NOMO-1 (cell line): ENCODE data around the gene POGLUT3.
A peak's percentile ranks its signal among the peaks of the same experiment; 100 is the strongest.

Experiments used
- DNase-seq, 2 experiments: peaks; one replicate each; lab custom pipeline; 2025; ENCODE audit not compliant: unreplicated experiment in 2 of 2; lab: John Stamatoyannopoulos, UW

The POGLUT3 gene

DNA sequence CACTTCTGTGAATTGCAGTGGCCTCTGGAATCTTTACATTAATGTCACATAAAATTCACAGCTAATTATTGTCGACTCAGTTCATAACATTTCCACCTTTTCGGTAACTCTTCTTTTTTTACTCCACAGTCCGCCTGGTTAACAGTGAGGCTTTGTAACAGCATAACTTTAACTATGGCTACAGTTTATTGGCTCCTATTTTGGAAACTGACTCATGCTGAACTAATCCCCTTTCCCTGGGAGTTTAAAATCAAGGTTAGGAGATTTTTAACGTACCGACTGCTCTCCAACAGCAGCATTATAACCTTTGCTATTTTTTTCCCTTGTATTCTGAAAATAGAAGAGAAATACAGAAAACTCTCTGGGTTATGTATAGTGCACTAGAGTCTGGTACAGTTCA lies 3.2 kb upstream of the POGLUT3 start:
- DNase-seq = no peak

DNA sequence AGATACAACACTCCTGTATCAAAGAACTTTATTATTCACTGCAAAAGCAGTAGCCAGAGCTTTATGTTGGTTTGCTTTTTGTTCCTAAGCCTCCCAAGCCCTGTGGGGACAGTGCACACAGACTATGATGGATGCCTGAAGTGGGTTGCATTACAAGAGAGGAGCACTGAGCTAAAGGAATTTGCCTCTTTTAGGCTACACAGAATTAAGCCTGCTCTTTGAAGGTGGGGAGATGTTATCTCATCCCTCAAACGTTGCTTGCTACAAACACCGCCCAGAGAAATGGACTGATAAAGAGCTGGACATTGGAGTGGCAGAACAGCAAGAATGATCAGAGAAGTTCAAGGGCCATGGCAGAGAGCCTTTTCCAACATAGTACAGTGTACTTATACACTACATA lies 2.5 kb upstream of the POGLUT3 start:
- DNase-seq = no peak

DNA sequence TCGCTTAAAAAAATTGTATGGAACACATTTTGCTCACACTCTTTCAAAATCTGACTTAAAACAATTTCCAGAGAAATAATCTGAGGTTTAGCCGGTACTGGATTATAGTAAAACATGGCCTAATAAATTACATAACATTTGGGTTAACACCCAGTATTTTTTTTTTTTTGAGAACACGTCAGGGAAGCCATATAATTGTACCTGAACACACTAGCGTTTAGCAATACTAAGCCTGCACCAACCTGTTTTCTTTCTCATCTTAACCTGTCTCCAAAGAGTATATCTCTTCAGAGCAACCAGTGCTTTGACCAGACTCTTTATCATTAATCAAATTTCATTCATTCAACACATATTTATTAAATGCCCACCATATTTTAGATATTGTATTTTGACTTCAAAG lies 2.0 kb upstream of the POGLUT3 start:
- no peak for DNase-seq

DNA sequence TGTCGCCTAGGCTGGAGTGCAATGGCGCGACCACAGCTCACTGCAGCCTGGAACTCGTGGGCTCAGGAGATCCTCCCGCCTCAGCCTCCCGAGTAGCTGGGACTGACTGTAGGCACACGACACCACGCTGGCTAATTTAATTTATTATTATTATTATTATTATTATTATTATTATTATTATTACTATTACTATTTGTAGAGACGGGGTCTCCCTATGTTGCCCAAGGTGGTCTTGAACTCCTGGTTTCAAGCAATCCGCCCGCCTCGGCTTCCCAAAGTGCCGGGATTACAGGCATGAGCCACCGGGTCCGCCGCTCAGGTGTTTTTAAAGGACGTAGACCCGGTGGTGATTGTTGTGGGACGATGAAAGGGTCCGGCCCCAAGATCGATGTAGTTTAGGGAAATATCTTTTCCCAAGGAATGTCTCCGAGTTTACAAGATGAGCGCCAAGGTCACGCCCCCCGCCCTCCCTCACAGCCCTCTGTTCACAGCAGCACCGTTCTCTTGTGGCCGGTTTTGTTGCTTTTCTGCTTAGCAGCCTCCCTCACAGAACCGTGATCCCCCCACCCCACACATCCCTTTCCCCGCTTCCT lies 728 bp upstream of the POGLUT3 start:
- no peak for DNase-seq

DNA sequence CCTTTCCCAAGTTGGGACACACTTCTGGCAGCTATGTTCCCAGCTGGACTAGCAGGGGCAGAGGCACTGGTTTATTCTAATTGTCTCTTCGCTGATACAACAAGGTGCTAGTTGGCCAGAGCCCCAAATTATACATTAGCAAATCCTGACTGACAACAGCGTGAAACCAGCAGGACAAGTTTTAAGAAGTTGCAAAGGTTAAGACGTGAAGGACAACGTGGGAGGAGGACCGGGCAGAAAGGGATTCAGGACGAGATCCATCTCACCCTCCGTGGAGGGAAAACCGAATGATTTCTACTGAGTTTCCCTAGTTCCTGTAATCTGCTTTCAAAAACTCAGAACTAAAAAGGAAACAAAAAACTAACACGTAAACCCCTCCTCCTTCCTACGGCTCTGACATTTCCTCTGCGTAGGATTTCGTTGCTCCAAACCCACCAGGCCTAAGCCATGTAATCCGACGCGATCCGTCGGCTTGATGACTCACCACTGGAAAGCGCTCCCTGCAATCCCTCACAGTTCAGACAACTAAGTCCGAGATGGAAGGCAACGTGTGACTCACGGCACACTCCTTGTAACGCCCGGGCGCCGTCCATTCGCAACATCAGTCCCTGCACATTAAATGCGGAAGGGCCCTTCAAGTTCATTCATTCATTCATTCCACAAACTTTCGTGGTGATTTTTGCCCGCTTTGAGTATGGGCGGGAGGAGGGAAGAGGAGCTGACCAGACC lies 703 bp downstream of the POGLUT3 start:
- DNase-seq = peak; percentile 75 to 86

DNA sequence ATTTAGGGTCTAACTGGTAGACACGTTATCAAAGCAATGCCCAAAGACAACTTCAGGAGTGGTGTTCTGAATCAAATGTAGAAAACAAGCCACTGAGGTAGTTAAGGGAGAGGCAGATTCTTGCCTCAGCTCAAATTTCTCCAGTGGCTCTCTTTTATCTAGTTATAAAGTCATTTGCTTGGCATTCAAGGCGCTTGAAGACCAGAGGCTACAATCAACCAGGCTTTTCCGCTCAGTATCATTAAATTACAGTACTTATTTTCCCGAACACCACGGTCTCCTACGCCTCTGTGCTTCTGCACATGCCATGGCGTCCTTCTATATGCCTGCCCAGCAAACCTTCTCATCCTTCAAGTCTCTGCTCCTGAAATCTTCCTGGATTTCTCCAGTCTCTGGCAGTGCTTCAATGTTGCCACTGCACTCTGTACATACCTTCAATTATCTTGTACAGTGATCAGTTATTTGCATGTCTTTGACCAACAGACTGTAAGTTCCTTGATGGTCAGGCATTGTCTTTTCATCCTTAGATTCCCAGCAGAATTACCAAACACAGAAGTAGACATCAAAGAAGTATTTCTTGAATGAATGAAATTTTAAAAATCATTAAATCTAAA lies 1.4 kb downstream of the POGLUT3 start:
- DNase-seq = no peak

DNA sequence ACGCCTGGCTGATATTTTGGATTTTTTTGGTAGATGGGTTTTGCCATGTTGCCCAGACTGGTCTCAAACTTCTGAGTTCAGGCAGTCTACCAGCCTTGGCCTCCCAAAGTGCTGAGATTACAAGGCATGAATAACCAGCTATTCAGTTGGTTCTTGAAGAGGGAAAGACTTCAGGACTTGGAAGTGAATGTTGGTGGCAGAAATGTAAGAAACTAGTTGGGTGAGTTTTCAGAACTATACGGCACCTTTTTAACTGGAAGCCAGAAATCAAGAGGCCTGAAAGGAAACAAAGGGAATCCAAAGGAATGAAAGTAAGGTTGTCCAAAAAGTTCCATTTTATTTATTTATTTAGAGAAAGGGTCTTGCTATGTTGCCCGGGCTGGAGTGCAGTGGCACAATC lies 2.9 kb downstream of the POGLUT3 start:
- DNase-seq = no peak

DNA sequence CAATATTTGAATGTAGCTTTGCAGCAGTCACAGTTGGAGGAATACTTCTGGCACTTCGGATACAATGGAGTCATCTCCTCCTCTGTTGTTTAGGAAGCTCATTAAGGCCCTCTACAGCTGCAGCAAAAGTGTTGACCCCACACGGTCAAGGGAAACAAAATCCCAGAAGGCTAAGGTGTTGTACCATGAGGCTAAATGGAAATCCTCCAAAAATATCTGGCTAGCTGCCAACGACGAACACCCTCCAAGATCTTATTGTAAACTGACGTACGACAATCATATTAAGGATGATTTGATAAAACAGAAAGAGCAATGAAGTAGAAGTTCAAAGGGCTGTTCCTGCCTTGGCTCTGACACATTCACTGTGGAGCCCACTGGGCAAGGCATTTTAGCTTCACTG lies 4.0 kb downstream of the POGLUT3 start:
- no peak for DNase-seq

DNA sequence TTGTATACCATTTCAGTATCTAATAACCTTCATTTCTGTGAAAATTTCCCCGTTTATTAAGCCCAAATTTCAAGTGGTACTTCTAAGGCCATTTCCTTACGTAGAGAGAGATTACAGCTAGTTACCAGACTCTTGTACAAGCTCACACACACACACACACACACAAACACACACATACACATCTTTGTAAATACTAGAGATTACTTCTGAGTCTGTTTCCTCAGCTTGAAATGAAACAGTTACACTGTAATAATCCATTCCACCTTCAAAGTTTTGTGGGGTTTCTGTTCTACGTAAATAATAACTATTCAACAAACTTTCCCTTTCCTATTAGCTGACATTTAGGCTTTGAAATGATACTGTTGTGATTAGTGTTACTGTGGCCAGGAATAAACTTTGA lies 6.2 kb downstream of the POGLUT3 start:
- DNase-seq = no peak

DNA sequence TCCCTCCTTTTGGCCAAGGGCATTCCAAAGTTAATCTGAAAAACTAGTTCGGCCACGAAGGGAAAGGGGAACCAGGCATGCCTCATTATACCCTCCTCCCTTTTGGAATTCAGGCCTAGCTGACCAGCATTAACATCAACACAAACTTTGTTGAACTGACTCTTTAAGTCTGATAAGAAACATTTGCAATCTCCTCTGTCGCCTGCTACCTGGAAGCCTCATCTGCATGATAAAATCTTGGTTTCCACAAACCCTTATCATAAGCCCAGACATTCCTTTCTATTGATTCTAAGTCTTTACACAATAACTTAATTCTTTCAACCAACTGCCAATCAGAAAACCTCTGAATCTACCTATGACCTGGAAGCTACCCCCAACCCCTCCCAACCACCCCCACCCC lies 11.4 kb downstream of the POGLUT3 start:
- no peak for DNase-seq

DNA sequence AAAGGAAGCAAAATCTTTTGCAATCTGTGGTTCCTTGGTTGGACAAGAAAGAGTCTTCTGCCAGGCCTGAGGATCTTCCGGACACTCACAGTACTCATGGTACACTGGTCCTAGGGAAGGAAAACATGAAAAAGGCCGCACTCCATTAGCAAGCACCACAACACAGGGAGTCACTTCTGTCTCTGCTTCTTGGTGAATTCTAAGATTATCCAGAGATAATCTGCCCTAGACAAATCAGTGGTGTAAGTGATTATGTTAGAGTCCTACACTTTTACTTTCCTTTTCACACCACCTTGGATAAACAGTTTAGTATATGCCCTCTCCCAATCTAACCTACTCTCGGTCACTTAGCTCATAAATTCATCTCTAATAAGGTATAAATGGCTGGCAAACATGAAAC lies 11.9 kb downstream of the POGLUT3 start:
- no peak for DNase-seq

DNA sequence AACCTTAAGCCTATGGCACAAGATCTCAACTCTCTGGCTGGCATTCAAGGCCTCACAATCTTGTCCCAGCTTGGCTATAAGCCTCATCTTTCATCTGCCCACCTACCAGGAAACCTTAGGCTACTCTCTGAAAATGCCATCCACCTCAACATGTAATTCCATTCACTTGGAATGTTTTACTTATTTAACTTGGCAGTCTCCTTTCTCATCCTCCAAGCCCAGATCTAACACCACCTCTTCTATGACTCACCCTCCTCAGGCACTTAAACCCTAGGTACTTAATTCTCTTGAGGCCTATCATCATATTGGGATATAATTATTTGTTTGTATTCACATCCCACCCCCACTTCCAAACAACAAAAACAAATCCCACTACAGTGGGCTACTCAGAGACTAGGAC lies 15.0 kb downstream of the POGLUT3 start:
- no peak for DNase-seq

DNA sequence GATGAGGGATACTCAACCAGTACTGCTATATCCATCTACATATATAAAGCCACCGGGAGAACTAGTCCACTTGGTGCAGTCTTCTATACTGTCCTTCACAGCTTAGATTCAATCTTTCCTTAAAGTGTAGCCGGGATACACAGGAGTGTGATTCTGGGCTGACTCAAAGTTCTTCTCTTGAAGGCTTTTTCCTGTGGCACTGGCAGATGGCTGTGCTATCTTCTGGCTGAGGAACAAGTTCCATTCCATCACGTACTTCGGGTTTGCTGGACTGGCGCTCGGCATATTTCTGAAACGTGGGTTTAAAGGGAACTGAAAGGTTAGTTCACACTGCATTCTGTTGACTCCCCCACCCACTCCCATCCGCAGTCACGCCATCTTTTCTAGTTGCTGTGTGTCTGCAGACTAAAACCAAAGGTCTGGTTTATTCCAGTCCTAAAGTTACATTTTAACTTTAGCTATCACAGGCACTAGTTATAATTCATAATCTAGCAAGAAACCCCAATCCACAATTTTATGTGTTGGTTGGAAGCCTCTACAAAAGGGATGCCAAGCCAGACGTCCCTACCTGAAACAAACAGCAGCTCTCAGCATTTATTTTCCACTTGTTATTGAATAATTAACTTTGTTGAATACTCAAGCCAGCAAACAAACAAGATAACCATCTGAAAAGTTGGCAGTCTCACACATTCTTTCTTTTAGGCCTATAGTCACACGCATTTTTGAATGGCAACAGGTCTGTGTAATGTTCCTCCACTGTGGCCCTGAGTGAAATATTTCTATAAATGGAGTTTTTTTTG lies 23.3 kb downstream of the POGLUT3 start:
- DNase-seq = no peak

DNA sequence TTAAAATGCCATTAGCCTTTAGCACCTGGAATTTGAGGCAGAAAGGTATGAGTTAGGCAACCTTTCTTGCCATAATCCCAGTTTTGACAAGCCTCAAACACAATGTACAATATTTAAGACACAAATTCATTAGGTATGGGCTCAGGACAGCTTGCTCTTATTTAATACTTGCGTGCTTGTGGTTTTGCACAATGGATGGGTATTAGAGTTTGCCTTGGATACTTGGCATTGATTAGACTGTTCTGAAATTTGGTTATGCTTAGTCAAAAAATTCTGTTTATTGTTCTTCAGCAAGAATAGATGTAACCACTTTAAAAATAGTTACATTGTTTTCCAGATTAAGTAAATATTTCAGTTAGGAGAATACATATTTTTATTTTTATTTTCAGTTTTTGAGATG lies 25.5 kb downstream of the POGLUT3 start:
- no peak for DNase-seq

DNA sequence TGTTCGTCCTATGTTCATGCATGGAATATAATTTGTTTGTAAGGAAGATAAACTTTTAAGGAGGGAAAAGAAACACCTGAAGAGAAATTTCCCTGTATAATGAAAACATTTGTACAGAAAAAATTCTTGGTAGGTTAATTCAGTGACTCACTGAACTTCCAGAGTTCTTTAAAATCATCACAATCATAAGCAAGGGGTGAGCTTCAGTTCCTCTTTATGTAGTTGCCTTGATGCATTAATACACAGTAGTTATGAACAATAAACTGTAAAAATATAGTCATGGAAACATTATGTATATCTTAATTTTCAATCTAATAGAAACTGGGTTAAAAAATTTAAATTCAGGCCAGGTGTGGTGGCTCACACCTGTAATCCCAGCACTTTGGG lies 29.7 kb downstream of the POGLUT3 start:
- peak; percentile 5 to 45 for DNase-seq

DNA sequence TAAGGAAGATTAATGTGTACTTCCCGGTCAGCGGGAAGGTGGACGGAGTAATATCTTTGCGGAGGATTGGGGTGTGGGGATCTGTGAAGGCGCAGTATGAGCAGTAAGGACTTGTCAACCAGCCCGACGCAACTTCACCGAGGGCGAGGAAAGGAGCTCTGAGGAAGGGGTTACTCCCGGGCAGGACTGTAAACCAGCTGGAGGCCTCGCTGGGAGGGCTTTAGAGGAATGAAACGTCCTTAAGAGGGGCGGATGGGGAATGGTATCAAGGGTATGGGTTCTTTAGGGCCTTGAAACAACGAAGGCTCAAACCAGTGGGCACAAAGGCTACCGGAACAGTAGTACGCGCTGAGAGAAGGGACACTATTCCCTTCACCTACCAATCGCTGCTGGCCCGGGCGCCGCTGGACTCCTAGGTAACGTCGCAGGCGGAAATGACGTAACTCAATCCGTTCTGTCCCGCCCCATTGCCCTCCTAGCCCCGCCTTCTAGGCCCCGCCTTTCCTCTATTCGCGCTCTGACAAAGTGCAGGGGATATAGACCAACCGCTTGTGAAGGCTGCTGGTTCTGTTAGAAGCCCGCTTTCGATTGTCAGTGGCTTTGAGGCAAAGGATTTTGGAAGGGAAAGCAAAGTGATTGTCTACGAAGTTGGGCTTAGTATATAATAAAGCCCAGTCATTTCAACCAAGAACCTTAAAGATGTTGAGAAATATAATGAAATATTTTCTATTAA lies 30.9 kb downstream of the POGLUT3 start, which contains the start of gene C11orf65:
C11orf65 (minus strand) TSS at position 439 of the 733 bp plus-strand sequence. CDS start 5,970 bp downstream, outside the sequence.
- peak; percentile 90 to 95 for DNase-seq

DNA sequence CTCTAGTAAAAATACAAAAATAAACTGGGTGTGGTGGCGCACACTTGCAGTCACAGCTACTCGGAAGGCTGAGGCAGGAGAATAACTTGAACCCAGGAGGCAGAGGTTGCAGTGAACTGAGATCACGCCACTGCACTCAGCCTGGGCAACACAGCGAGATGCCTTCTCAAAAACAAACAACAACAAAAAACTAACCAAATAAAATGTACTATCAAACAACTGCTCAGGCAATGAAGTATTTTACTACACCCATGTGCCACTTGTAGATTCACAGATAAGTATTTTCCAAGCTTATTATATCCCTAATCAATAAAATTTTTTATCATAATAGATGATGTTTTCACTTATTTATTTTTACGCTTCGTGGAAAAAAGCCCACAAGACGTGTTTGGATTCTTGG lies 31.8 kb downstream of the POGLUT3 start:
- no peak for DNase-seq

DNA sequence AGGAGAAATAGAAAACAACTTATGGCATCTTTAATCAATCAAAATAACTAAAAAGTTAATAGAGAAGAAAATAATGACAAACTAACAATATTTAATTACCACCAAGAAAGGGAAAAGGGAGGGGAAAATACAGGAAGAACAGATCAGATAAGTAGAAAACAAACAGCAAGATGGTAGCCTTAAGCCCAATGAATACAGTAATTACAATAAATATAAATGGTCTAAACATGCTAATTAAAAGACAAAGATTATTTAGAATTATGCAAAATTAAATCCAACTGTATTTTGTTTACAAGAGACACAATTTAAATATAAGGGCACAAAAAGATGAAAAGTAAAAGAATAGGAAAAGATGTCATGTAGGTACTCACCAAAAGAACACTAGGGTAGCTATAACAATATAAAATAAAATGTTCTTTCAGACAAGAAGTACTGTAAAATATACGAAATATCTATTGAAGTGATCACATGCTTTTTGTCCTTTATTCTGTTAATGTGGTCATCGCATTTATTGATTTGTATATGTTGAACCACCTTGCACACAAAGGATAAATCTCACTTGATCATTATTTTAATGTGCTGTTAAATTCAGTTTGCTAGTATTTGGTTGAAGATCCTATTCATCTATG lies 44.9 kb downstream of the POGLUT3 start:
- no peak for DNase-seq
